GM12878 (cell line): Measurements from ENCODE around the gene PGLYRP2. TPM values are rescaled to one million over a fixed set of nuclear protein-coding genes. Genes with fewer than 3 reads are reported as not detected.

Experiments
- ATAC-seq: fragments of 200-7000 bp; cut with Tn5 transposase; 3 replicates; pipeline ENCODE4 v1.9.1; 2020; ENCODE audit warnings: mild to moderate bottlenecking, moderate library complexity
- BruUV-seq: library from RNA; stranded (reverse); fragments of 400-500 nt; replicated peaks from 2 replicates; lab custom pipeline; 2021; lab: Mats Ljungman, UMichigan
- CTCF ChIA-PET: fragments of 300-600 bp; sonication (Branson Sonifier 250); formaldehyde crosslinking; extraction: SDS; loops from one replicate; lab custom pipeline; 2021; ENCODE audit warnings: inconsistent platforms; lab: Yijun Ruan, JAX
- POLR2A ChIA-PET: fragments of 350-600 bp; formaldehyde crosslinking; extraction: SDS; loops from one replicate; lab custom pipeline; 2021; ENCODE audit warnings: inconsistent platforms; lab: Charles Lee
- RAD21 ChIA-PET: fragments of 300-600 bp; sonication (Branson Sonifier 250); formaldehyde crosslinking; loops from one replicate; lab custom pipeline; 2023; ENCODE audit warnings: antibody characterized with exemption; ENCODE audit not compliant: unreplicated experiment; lab: Charles Lee
- SMC1A ChIA-PET: fragments of 300-600 bp; sonication (Branson Sonifier 250); formaldehyde crosslinking; loops from one replicate; lab custom pipeline; 2023; ENCODE audit not compliant: unreplicated experiment, uncharacterized antibody; lab: Charles Lee
- DNase-seq: peaks from one replicate; pipeline ENCODE4 v3.0.0-alpha.2; 2011; ENCODE audit warnings: low read depth, low spot score
- FAIRE-seq: peaks from 3 replicates; lab custom pipeline; 2011; peaks lifted over from hg19 to GRCh38; lab: Jason Lieb, UNC
- H2AFZ ChIP-seq: 2 replicates; pipeline ENCODE4 v1.6.0; 2011; ENCODE audit warnings: low read depth, low read length, control low read depth; ENCODE audit not compliant: control insufficient read depth
- H3K27ac ChIP-seq: 2 replicates; pipeline ENCODE4 v1.5.1; 2011; ENCODE audit warnings: control low read depth; ENCODE audit not compliant: control insufficient read depth, insufficient read depth
- H3K27me3 ChIP-seq, 2 experiments: replicated peaks in 1 of 2; 2 replicates each; pipeline versions ENCODE4 v1.6.0 to v1.6.1; 2011; ENCODE audit warnings: low read length in 1 of 2; ENCODE audit not compliant: control insufficient read depth in 2 of 2, insufficient read depth in 2 of 2
- H3K36me3 ChIP-seq, 2 experiments: 2 replicates each; pipeline ENCODE4 v1.5.1; 2011; ENCODE audit warnings: low read length in 1 of 2; ENCODE audit not compliant: control insufficient read depth in 2 of 2, insufficient read depth in 2 of 2
- H3K4me1 ChIP-seq: 2 replicates; pipeline ENCODE4 v1.6.1; 2011; ENCODE audit warnings: mild to moderate bottlenecking, low read length, moderate library complexity, mixed read lengths; ENCODE audit not compliant: control insufficient read depth, insufficient read depth
- H3K4me2 ChIP-seq: 2 replicates; pipeline ENCODE4 v1.6.0; 2011; ENCODE audit warnings: control low read depth; ENCODE audit not compliant: control insufficient read depth, insufficient read depth
- H3K4me3 ChIP-seq: fragments of 200-600 bp; sonication (generic); 2 replicates; pipeline ENCODE4 v1.5.1; 2016
- H3K79me2 ChIP-seq: 2 replicates; pipeline ENCODE4 v1.6.0; 2011; ENCODE audit warnings: low read length; ENCODE audit not compliant: control insufficient read depth, insufficient read depth
- H3K9ac ChIP-seq: 2 replicates; pipeline ENCODE4 v1.8.0; 2011; ENCODE audit warnings: low read length, control low read depth, mixed read lengths; ENCODE audit not compliant: control insufficient read depth, insufficient read depth
- H3K9me3 ChIP-seq: replicated peaks from 3 replicates; pipeline ENCODE4 v1.5.1; 2011; ENCODE audit warnings: mild to moderate bottlenecking, low read length; ENCODE audit not compliant: control insufficient read depth, insufficient read depth
- H4K20me1 ChIP-seq: 2 replicates; pipeline ENCODE4 v1.6.0; 2011; ENCODE audit not compliant: control insufficient read depth, insufficient read depth
- CHD2 ChIP-seq: IDR thresholded peaks from 2 replicates; pipeline ENCODE4 v1.6.1; 2011; ENCODE audit warnings: low read depth, low read length, improper control_type of control experiment, borderline replicate concordance
- MLLT1 ChIP-seq: fragments of 450-650 bp; IDR thresholded peaks from 2 replicates; pipeline ENCODE4 v1.6.1; 2016; ENCODE audit warnings: mild to moderate bottlenecking
- NR2C2 ChIP-seq: IDR thresholded peaks from 2 replicates; pipeline ENCODE4 v1.6.1; 2011; ENCODE audit warnings: borderline replicate concordance, low read depth; ENCODE audit not compliant: control insufficient read depth, insufficient read length
- RELA ChIP-seq: fragments of 450-650 bp; IDR thresholded peaks from 2 replicates; pipeline ENCODE4 v1.8.0; 2014; ENCODE audit warnings: borderline replicate concordance; ENCODE audit not compliant: partially characterized antibody
- SMAD5 ChIP-seq: IDR thresholded peaks from 2 replicates; pipeline ENCODE4 v1.6.1; 2016; ENCODE audit warnings: antibody characterized with exemption, low read depth
- SPI1 ChIP-seq: IDR thresholded peaks from 2 replicates; pipeline ENCODE4 v1.6.1; 2011; ENCODE audit warnings: low read depth, mild to moderate bottlenecking, low read length, moderate library complexity, borderline replicate concordance; ENCODE audit not compliant: insufficient read depth
- STAT3 ChIP-seq: IDR thresholded peaks from 2 replicates; pipeline ENCODE4 v1.6.1; 2011; ENCODE audit warnings: low read depth, low read length, improper control_type of control experiment
- ZNF24 ChIP-seq: fragments of 450-650 bp; IDR thresholded peaks from 2 replicates; pipeline ENCODE4 v1.6.1; 2017; ENCODE audit warnings: antibody characterized with exemption, mild to moderate bottlenecking
- WGBS: methylation state at CpG from one replicate; pipeline ENCODE4 v1.1.6; 2016; ENCODE audit warnings: low lambda C conversion rate; ENCODE audit not compliant: insufficient replicate concordance, insufficient coverage; ENCODE audit errors: missing lambda C conversion rate; 5-methylcytosine and 5-hydroxymethylcytosine counted together
- in situ Hi-C: fragments of 300-500 bp; cut with MboI; formaldehyde crosslinking; loops from 9 replicates; pipeline ENCODE4 v1.14.3; 2018; ENCODE audit warnings: mixed read lengths
- intact Hi-C: fragments of 100-400 bp; cut with micrococcal nuclease; formaldehyde crosslinking; loops from one replicate; pipeline ENCODE4 v1.14.2; 2022; ENCODE audit not compliant: unreplicated experiment
- polyA plus RNA-seq, 11 experiments: library from polyadenylated mRNA; depleted of rRNA in 4 of 11; unstranded in 6 of 11; stranded (reverse) in 5 of 11; fragments of >200 nt; fragmentation: Nextera tagmentation in 4 of 11; fragmentation: Illumina TruSeq in 1 of 11; extraction: Ambion mirVana in 4 of 11; extraction: Trizol in 1 of 11; gene quantifications; 1 replicate in 1 of 11; 2 replicates in 10 of 11; pipeline versions ENCODE4 v1.2.1 to v1.2.3, GENCODE V29; 2011 to 2016; ENCODE audit warnings: inconsistent platforms in 2 of 11, missing spikeins in 2 of 11, low read depth in 1 of 11
- total RNA-seq, 4 experiments: library from RNA; depleted of rRNA in 3 of 4; stranded (reverse); fragments of >200 nt in 3 of 4; fragmentation: Illumina TruSeq in 1 of 4; extraction: Trizol in 1 of 4; gene quantifications; 2 replicates each; pipeline versions ENCODE4 v1.2.1 to v1.2.3, GENCODE V29; 2013 to 2021

Gene PGLYRP2
- total and polyA plus RNA-seq, 10 of the 15 experiments (the other 5 are each of a cell fraction or from before 2014, with no cell fraction given) = 0.15 to 0.48 (median 0.26) TPM; not detected in 5

DNA sequence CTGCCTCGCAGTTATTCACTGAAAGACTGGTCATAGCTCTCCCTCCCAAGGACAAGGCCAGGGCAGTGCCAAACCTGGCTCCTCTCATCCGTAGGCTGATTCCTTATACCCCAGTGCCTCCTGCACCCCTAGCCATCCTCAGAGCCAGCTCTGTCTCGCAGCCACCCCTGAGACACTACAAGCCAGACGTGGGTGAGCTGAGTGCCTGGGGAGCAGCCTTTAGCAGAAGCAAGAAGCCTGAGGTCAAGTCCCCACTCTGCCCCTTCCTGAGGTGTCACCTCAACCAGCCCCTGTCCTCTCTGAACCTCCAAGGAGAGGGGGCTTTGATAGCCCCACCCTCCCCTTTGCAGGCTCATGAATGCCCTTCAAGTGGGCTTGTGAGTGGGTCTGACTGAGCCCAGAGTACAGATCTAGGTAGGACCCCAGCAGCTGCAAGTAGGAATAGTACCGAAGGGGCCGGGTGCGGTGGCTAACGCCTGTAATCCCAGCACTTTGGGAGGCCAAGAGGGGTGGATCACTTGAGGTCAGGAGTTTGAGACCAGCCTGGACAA is 45.7 kb downstream of the PGLYRP2 start:
- peak overlapping the region; percentile 94; the same call in 1 of the 2 replicates for H3K4me3 ChIP-seq
- CTCF ChIA-PET = interaction anchor here (1.3 to 3.6 kb wide), 2 partner anchors 14 to 54 kb away, joined by 4 to 20 read pairs; partner anchors contain the start of genes AKAP8 and AKAP8L
- H3K27ac ChIP-seq = no peak overlapping the region
- ATAC-seq (peak; percentile 4; the same call in 2 of the 3 replicates), DNase-seq (no peak), FAIRE-seq (no peak)
- H4K20me1 ChIP-seq = no peaks in the 10 kb centered on the region; the same call in 1 of the 2 replicates
- peak overlapping the region; percentile 86; the same call in 1 of the 2 replicates for H3K4me2 ChIP-seq
- WGBS = 55% methylated on average over 8 of the region's 8 CpGs
- POLR2A ChIA-PET = interaction anchor here (0.7 to 1.7 kb wide), 5 partner anchors 13 to 54 kb away, joined by 3 to 9 read pairs (median 5); partner anchors contain the start of genes AKAP8 and AKAP8L
- peaks cover 0 to 2% of the 10 kb centered on the region in 2 experiments; a peak in 3 of 4 replicates for H3K36me3 ChIP-seq
- H3K79me2 ChIP-seq = peaks cover 32% of the 10 kb centered on the region
- H3K27me3 ChIP-seq = no peaks in the 10 kb centered on the region
- BruUV-seq = no TSS peak
- TF ChIP-seq SPI1 (no peak), SMAD5 (no peak), STAT3 (no peak), ZNF24 (no peak), RELA (no peak), NR2C2 (no peak), MLLT1 (no peak), CHD2 (no peak)
- H3K4me1 ChIP-seq = peaks cover 10% of the 10 kb centered on the region
- RAD21 ChIA-PET = interaction anchor here (0.8 to 2.5 kb wide), 2 partner anchors 14 to 34 kb away, joined by 3 to 14 read pairs; partner anchors contain the start of gene AKAP8L
- no peak overlapping the region for H3K9ac ChIP-seq
- H3K9me3 ChIP-seq = no peaks in the 10 kb centered on the region
- peak overlapping the region; percentile 47; the same call in 1 of the 2 replicates for H2AFZ ChIP-seq
- intact Hi-C loops = loop anchor here (2.0 to 5.0 kb wide), 2 partner anchors 15 to 124 kb away; partner anchors contain the start of gene AKAP8L
- SMC1A ChIA-PET = interaction anchor here (0.5 to 1.2 kb wide), 3 partner anchors 14 to 568 kb away, joined by 3 to 6 read pairs (median 4); partner anchors contain the start of gene AKAP8L
- in situ Hi-C loops = no loop called here
